ENCODE data around the gene BAHCC1. TPM values are rescaled to one million over a fixed set of nuclear protein-coding genes. Genes with fewer than 3 reads are reported as not detected.

Gene BAHCC1
- total and polyA plus RNA-seq, 9 of the 15 experiments (the other 6 are each of a cell fraction or from before 2014, with no cell fraction given), result 0.14 to 26.9 (median 5.0) TPM

GRCh38 chr17:81447331-81447933 is 52.2 kb downstream of the BAHCC1 start:
- FAIRE-seq, result no peak

GRCh38 chr17:81448442-81448841 is 53.2 kb downstream of the BAHCC1 start:
- Histone ChIP-seq H3K4me2 (ENCODE audit: insufficient read depth, low read length) (no peak overlapping the region), H3K27ac (ENCODE audit: extremely low read depth, low read depth, low read length) (no peak overlapping the region), H3K9ac (ENCODE audit: insufficient read depth in 1 of 2, low read depth in 2 of 2, low read length in 2 of 2) (no peak overlapping the region), H2AFZ (ENCODE audit: low read depth, low read length) (no peak overlapping the region), H3K4me1 (replicated peaks in 1 of 2; ENCODE audit: control insufficient read depth in 2 of 2, insufficient read depth in 2 of 2, low read length in 2 of 2) (peaks cover 0 to 76% of the 10 kb centered on the region in 2 experiments; a peak in 2 of 5 replicates), H3K36me3 (ENCODE audit: control insufficient read depth, insufficient read depth, low read length) (no peaks in the 10 kb centered on the region), H3K27me3 (ENCODE audit: control insufficient read depth in 2 of 2, insufficient read depth in 2 of 2, low read length in 2 of 2) (no peaks in the 10 kb centered on the region), H3K79me2 (ENCODE audit: control insufficient read depth, insufficient read depth, low read length) (no peaks in the 10 kb centered on the region), H3K9me3 (replicated peaks; ENCODE audit: control insufficient read depth, insufficient read depth, low read depth, low read length) (no peaks in the 10 kb centered on the region), H3K4me3 (no peak overlapping the region), H4K20me1 (replicated peaks; ENCODE audit: control insufficient read depth, insufficient read depth, low read length) (no peaks in the 10 kb centered on the region), H3K9me1 (ENCODE audit: control insufficient read depth, insufficient read depth, low read length) (no peaks in the 10 kb centered on the region)
- DNase-seq (ENCODE audit: extremely low read depth in 1 of 4, low spot score in 3 of 4), result no peak
- ATAC-seq, result no peak
- in situ Hi-C loops (cut with MboI), result no loop called here
- peak; percentile 53 for TF ChIP-seq POLR2G (IDR thresholded peaks at IDR 0.05; ENCODE audit: low read depth, low read length)
- TF ChIP-seq PHTF2 (CRISPR knock-in tag; IDR thresholded peaks at IDR 0.05), result no peak
- TF ChIP-seq HDAC8 (tag; IDR thresholded peaks at IDR 0.05), result no peak
- no peak for TF ChIP-seq ZNF143 (CRISPR knock-in tag; IDR thresholded peaks at IDR 0.05)
- TF ChIP-seq TARDBP (IDR thresholded peaks at IDR 0.05), result no peak
- ChIA-PET POLR2A (interaction anchor here (0.9 to 1.2 kb wide), 2 partner anchors 10 to 61 kb away, joined by 3 read pairs; no protein-coding TSS in a partner anchor), CTCF (ENCODE audit: low intra/inter-chr PET ratio) (no interaction called here)
- FAIRE-seq, result no peak
- BruUV-seq (replicated peaks), result no TSS peak
- intact Hi-C loops (cut with micrococcal nuclease), result no loop called here
- 76% methylated on average over 13 of the region's 25 CpGs for WGBS (ENCODE audit: insufficient coverage, low coverage, missing lambda C conversion rate)

More at GRCh38 chr17:81447331-81447933, 52.2 kb downstream of the BAHCC1 start:
- no peaks in the 10 kb centered on the region for H4K20me1 ChIP-seq (replicated peaks; ENCODE audit: control insufficient read depth, insufficient read depth, low read length)
- ATAC-seq (no peak), DNase-seq (ENCODE audit: extremely low read depth in 1 of 4, low spot score in 3 of 4) (no peak)
- TF ChIP-seq ZNF263 (CRISPR knock-in tag; IDR thresholded peaks at IDR 0.05; ENCODE audit: borderline replicate concordance) (peak; percentile 92), PCBP1 (IDR thresholded peaks at IDR 0.05; ENCODE audit: low read depth, low read length, poor library complexity, severe bottlenecking) (peak; percentile 12), POLR2G (IDR thresholded peaks at IDR 0.05; ENCODE audit: low read depth, low read length) (peak; percentile 20; the same call in 1 of the 2 replicates), RBM14 (IDR thresholded peaks at IDR 0.05; ENCODE audit: borderline replicate concordance, insufficient read depth, low read depth, low read length) (no peak), SP2 (IDR thresholded peaks at IDR 0.05; ENCODE audit: extremely low read depth, low read depth, low read length, poor library complexity, severe bottlenecking) (no peak), PML (IDR thresholded peaks at IDR 0.05; ENCODE audit: low read length) (no peak)
- H3K79me2 ChIP-seq (ENCODE audit: control insufficient read depth, insufficient read depth, low read length), result no peaks in the 10 kb centered on the region
- H3K27ac ChIP-seq (ENCODE audit: extremely low read depth, low read depth, low read length), result no peak overlapping the region
- no peaks in the 10 kb centered on the region for H3K9me1 ChIP-seq (ENCODE audit: control insufficient read depth, insufficient read depth, low read length)
- intact Hi-C loops (cut with micrococcal nuclease) (no loop called here), in situ Hi-C loops (cut with MboI) (no loop called here)
- H3K9ac ChIP-seq (ENCODE audit: insufficient read depth in 1 of 2, low read depth in 2 of 2, low read length in 2 of 2), result peak overlapping the region in 1 of 2 experiments; percentile 45; a peak in 1 of 4 replicates
- no peaks in the 10 kb centered on the region for H3K9me3 ChIP-seq (replicated peaks; ENCODE audit: control insufficient read depth, insufficient read depth, low read depth, low read length)
- POLR2A ChIA-PET, result interaction anchor here (0.5 to 0.7 kb wide), 4 partner anchors 11 to 62 kb away, joined by 3 to 4 read pairs (median 3); partner anchors contain the start of gene BAHCC1
- no peak overlapping the region for H2AFZ ChIP-seq (ENCODE audit: low read depth, low read length)
- BruUV-seq (replicated peaks), result no TSS peak
- H3K4me1 ChIP-seq (replicated peaks in 1 of 2; ENCODE audit: control insufficient read depth in 2 of 2, insufficient read depth in 2 of 2, low read length in 2 of 2), result peaks cover 0 to 77% of the 10 kb centered on the region in 2 experiments; a peak in 2 of 5 replicates
- H3K4me3 ChIP-seq, result no peak overlapping the region
- no peaks in the 10 kb centered on the region for H3K36me3 ChIP-seq (ENCODE audit: control insufficient read depth, insufficient read depth, low read length)
- 71% methylated on average over 18 of the region's 25 CpGs for WGBS (ENCODE audit: insufficient coverage, low coverage, missing lambda C conversion rate)
- no peaks in the 10 kb centered on the region for H3K27me3 ChIP-seq (ENCODE audit: control insufficient read depth in 2 of 2, insufficient read depth in 2 of 2, low read length in 2 of 2)
- H3K4me2 ChIP-seq (ENCODE audit: insufficient read depth, low read length), result no peak overlapping the region
- CTCF ChIA-PET (ENCODE audit: low intra/inter-chr PET ratio), result no interaction called here
